Skin epidermis (tissue), 12 donors: Measurements from ENCODE around the gene DMTF1.
A peak's percentile ranks its signal among the peaks of the same experiment; 100 is the strongest.

Experiments
- H3K27ac ChIP-seq, 21 experiments: fragments of 200-600 bp; sonication (generic) in 11 of 21; one replicate each; pipeline ENCODE4 v1.5.0; 2020; ENCODE audit warnings: mild to moderate bottlenecking in 3 of 21, inconsistent platforms in 2 of 21, moderate library complexity in 2 of 21
- H3K4me3 ChIP-seq, 7 experiments: fragments of 200-600 bp; sonication (generic) in 2 of 7; one replicate each; pipeline ENCODE4 v1.5.0; 2020; ENCODE audit warnings: inconsistent platforms in 2 of 7, mild to moderate bottlenecking in 2 of 7, moderate library complexity in 1 of 7

The DMTF1 gene

DNA sequence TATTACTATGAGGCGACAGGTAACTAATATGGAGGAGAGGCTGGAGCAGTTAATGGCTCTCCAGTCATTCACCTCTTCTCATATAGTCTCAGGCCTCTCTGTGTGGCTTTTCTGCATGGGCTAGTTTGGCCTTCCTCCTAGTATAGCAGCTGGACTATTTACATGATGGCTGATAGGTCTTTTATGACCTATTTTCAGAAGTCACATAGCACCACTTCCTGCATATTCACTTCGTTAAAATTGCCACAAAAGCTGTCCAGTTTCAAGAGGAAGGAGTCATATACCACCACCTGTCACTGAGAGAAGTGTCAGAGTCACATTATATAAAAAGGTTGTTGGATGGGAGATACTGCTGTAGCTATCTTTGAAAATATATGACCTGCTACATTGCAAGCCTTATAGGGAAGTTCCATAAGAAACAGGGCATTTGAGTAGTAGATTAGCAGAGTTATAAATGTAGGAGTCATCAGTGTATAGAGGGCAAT is 8.0 kb upstream of the DMTF1 start:
- no peak overlapping the region for H3K27ac ChIP-seq
- no peak overlapping the region for H3K4me3 ChIP-seq

DNA sequence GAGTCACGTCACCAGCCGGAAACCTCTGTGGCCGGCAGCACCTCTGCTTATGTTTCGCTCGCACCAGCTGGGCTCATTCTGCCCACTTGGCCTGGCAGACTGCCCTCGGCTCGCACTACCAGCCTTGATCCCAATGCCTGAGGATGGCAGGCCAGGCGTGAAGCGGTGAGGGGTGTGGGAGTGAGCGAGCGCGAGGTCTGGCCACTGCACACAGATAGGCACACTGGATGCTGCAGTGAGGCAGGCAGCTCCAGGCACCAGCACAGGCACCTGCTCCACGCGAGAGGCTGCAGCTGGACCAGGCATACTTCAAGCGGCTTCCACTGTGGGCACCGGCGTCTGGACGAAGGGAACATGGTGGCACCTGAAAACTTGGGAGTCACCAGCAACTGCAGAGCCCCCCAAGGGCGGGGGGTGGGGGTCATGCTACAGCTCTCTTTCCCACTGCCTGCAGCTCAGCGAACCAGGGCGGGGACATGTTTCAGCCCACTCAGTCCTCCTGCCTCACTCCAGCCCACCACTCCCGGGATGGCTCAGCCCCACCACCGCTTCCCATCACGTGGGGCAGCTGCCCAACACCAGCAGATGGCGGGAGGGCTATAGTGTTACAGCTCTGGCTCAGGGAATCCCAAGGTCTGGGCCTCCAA is 5.4 kb upstream of the DMTF1 start:
- Histone ChIP-seq H3K4me3 (no peak overlapping the region), H3K27ac (no peak overlapping the region)

- Histone ChIP-seq H3K4me3 (no peak overlapping the region), H3K27ac (no peak overlapping the region)
Observed at GRCh38 chr7:87147500-87147899, 4.8 kb upstream of the DMTF1 start.

DNA sequence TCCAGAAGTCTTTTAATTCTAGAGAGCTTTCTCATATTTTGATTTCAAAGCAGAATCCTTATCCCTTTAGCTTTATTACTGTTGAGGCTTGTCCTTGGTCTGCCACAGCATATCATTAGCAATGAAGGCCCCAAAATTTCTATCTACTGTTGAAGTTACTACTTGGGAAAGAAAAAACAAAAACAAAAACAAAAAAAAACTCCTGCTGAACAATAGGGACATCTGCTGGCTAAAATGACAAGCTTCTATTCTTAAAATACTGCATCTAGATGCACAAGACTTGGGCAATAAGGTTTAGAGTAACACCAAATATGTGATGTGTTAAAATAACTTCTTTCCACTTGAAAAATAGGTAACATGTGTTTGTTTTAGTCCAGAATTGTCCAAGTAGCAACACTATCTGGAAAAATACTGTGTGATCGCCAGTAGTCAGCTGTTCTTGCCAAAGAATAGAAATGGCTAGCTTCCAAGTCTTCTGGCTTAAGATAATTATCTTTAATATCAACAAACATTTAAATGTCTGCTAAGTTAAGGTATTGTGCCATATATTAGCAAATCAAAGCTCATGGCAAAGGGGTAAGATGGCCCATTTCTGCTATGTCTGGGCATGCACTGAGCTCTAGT is 3.8 kb upstream of the DMTF1 start:
- H3K27ac ChIP-seq = peak overlapping the region in 1 of 21 experiments; percentile 16

GRCh38 chr7:87151002-87151728 is 1.1 kb upstream of the DMTF1 start:
- Histone ChIP-seq H3K4me3 (peak overlapping the region; percentile 51 to 94 (median 85)), H3K27ac (peak overlapping the region in 20 of 21 experiments; percentile 90 to 99 (median 98))

More for the DNA sequence above, 3.8 kb upstream of the DMTF1 start:
- H3K4me3 ChIP-seq = no peak overlapping the region

DNA sequence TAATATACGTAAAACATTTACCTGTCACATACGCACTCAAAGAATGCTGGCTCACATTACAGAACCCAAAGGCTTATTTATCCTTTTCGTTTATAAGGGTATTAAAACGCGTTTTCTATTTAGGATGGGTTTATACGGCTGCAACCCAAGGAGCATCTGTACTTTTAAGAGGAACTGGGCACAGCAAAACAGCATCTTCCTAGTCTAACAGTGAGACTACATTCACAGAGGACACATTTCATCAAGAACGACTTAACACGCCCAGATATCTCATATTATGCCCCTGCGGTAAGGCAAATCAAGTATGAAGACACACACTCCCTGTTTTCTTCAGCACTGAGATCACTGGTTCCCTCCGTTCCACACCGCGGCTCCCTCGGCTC is 533 bp upstream of the DMTF1 start:
- Histone ChIP-seq H3K4me3 (peak overlapping the region; percentile 51 to 94 (median 85)), H3K27ac (peak overlapping the region; percentile 52 to 99 (median 98))

GRCh38 chr7:87152897-87153641 is 816 bp downstream of the DMTF1 start:
- Histone ChIP-seq H3K4me3 (peak overlapping the region; percentile 51 to 94 (median 85)), H3K27ac (peak overlapping the region; percentile 65 to 99 (median 98))

GRCh38 chr7:87154166-87154565 is 1.9 kb downstream of the DMTF1 start:
- peak overlapping the region in 5 of 7 experiments; percentile 7 to 94 (median 60) for H3K4me3 ChIP-seq
- H3K27ac ChIP-seq = peak overlapping the region in 2 of 21 experiments; percentile 94 to 95

GRCh38 chr7:87154569-87154968 is 2.3 kb downstream of the DMTF1 start:
- H3K27ac ChIP-seq = no peak overlapping the region

DNA sequence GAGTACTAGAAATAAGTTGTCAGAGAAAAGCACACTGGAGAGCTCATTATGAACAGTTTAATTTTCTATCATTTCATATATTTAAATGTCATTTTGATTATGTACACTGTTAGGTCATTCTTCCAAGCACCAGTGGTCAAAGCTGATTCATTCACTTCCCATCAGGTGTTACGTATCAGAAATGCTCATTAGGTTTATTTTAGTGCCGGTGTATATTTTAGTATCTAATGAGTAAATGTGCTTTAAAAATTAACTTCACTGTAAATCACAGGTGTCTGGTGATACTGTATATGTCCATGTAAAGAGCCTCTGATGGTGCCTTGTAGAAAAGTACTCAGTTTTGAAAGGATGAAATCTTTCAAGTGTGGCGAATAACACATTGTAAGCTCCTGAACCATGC is 3.5 kb downstream of the DMTF1 start:
- no peak overlapping the region for H3K4me3 ChIP-seq
- no peak overlapping the region for H3K27ac ChIP-seq

More at GRCh38 chr7:87154569-87154968, 2.3 kb downstream of the DMTF1 start:
- peak overlapping the region in 3 of 7 experiments; percentile 7 to 94 (median 51) for H3K4me3 ChIP-seq

- H3K4me3 ChIP-seq = no peak overlapping the region
- no peak overlapping the region for H3K27ac ChIP-seq
Observed at GRCh38 chr7:87156709-87157108, 4.5 kb downstream of the DMTF1 start.

- Histone ChIP-seq H3K27ac (no peak overlapping the region), H3K4me3 (no peak overlapping the region)
Observed at GRCh38 chr7:87159538-87159937, 7.3 kb downstream of the DMTF1 start.

DNA sequence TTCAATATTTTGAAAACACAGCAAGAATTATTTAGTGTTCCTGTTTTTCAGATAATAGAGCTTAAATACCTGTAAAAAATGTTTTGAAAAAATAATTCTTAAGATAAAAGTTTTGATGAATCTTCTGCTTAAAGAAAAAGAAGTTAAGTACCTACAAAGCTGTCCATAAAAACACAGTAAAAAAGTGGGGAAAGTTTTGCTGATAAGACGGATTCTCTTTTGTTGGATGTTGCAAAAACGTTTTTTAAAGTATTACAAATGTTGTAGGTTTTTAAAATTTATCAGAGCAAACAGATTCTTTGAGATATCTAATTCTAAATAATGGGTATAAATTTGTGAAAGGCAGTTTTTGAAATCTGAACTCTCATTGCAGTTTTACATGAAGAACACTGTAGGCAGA is 12.2 kb downstream of the DMTF1 start:
- no peak overlapping the region for H3K27ac ChIP-seq
- H3K4me3 ChIP-seq = no peak overlapping the region

DNA sequence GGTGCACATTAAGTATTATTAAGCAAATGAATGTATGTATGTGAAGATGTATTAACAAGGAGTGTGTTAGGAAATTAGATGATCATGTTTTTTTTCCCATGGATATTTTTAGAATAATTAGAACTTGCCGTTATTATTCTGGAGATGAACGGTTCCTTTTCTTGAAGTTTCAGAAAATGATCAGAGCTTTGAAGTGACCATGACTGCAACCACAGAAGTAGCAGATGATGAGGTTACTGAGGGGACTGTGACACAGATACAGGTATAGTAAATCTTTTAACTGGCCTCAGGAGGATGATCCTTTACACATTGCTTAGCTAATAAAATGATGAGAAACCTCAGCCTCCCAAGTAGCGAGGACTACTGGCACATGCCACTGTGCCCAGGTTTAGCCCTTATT is 18.6 kb downstream of the DMTF1 start:
- Histone ChIP-seq H3K27ac (no peak overlapping the region), H3K4me3 (no peak overlapping the region)

GRCh38 chr7:87171282-87171934 is 19.2 kb downstream of the DMTF1 start:
- no peak overlapping the region for H3K27ac ChIP-seq
- H3K4me3 ChIP-seq = no peak overlapping the region

DNA sequence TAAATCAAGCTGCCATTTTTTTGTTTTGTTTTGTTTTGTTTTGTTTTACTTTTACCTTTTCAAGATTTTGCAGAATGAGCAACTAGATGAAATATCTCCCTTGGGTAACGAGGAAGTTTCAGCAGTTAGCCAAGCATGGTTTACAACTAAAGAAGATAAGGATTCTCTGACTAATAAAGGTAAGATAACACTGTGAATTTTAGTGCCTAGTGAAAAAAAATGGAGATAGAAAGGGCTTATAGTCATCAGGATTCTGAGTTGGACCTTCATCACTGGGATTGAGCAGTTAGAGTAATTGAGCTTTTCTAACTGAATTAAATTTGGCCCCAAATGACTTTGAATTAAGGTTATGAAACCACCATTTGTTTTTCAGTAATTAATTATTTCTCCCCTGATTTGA is 21.2 kb downstream of the DMTF1 start:
- no peak overlapping the region for H3K27ac ChIP-seq
- H3K4me3 ChIP-seq = no peak overlapping the region

DNA sequence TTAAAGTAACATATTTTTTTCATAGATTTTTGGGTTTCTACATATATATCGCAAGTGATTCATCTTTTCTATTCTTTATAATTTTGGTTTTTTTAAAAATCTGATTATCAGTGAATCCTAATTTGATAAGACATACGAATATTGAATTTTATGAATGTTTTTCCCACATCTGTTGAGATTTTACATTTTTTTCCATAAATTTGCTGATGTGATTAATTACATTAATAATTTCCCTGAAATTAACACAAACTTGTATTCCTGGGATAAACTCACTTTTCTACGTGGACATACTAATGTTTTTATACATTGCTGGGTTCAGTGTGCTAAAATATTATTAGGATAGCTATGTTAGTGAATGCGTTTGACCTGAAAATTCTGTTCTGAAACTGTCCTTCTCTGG is 26.1 kb downstream of the DMTF1 start:
- H3K4me3 ChIP-seq = no peak overlapping the region
- no peak overlapping the region for H3K27ac ChIP-seq

DNA sequence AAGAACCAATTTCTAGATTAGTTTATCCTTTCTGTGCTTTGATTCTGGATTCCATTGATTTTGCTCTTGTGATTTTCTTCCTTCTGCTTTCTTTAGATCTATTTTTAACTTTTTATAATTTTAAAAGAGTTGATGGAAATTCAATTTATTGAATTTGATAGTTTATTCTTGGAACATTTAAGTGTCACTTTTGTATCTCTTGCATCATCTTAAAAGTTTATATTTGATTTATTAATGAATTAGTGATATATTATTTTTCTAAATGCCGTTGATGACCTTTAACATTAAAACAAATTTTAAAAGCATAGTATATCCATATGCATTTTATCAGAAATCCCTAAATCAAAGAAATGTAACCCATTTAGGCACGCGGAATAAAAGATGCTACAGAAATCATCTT is 26.9 kb downstream of the DMTF1 start:
- Histone ChIP-seq H3K27ac (no peak overlapping the region), H3K4me3 (no peak overlapping the region)

DNA sequence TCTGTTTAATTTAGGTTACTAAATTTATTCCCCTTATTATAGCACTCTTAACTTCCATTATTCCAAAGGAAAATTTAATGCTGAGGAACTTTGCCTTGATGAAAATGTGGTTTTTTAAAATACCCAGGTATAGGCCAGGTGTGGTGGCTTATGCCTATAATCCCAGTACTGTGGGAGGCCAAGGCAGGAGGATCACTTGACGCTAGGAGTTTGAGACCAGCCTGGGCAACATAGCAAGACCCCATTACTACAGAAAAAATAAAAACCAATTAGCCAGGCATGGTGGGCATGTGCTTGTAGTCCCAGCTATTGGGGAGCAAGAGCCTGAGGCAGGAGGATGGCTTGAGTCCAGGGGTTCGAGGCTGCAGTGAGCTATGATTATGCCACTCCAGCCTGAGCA is 34.9 kb downstream of the DMTF1 start:
- no peak overlapping the region for H3K27ac ChIP-seq
- H3K4me3 ChIP-seq = no peak overlapping the region

DNA sequence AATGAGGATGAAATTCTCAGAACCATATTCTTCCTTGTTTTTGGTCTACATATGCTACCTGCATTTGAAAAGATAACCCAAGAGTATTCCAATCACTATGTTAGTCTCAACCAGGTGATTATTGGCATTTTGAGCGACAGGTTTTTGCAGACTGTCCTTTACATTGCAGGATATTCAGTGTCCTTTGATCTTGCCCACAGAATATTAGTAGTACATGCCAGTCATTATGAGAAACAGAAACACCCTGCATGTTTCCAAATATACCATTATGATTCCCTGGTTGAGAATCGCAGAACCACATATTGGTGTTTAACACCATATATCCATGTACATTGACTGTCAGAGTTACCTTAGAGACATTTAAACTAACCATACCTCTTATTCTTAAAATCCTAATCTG is 36.7 kb downstream of the DMTF1 start:
- Histone ChIP-seq H3K4me3 (no peak overlapping the region), H3K27ac (no peak overlapping the region)
